GM23338 (cell line): ENCODE data around the gene MUS81. TPM values are rescaled to one million over a fixed set of nuclear protein-coding genes. Genes with fewer than 3 reads are reported as not detected.
A peak's percentile ranks its signal among the peaks of the same experiment; 100 is the strongest.
"Not testable (repeated sequence)": the region's sequence is repeated elsewhere in the genome, so short reads cannot be mapped to it uniquely, and the experiment has no call there.

Experiments
- ATAC-seq: fragments of 200-7000 bp; cut with Tn5 transposase; 3 replicates; pipeline ENCODE4 v1.9.1; 2020
- DNase-seq: peaks from one replicate; pipeline ENCODE4 v3.0.0-alpha.2; 2015; ENCODE audit warnings: low spot score
- H2AFZ ChIP-seq: fragments of 200-600 bp; sonication (generic); 2 replicates; pipeline ENCODE4 v1.8.0; 2016; ENCODE audit warnings: antibody characterized with exemption, mild to moderate bottlenecking, moderate library complexity
- H3F3A ChIP-seq: fragments of 200-600 bp; sonication (generic); replicated peaks from 2 replicates; pipeline ENCODE4 v1.8.0; 2017; ENCODE audit warnings: antibody characterized with exemption, mixed run types, low read depth
- H3K27ac ChIP-seq: fragments of 200-600 bp; sonication (generic); 2 replicates; pipeline ENCODE4 v1.6.1; 2016; ENCODE audit warnings: low read depth
- H3K27me3 ChIP-seq: fragments of 200-600 bp; sonication (generic); 2 replicates; pipeline ENCODE4 v1.8.0; 2016; ENCODE audit warnings: mild to moderate bottlenecking, mixed run types, moderate library complexity; ENCODE audit not compliant: insufficient read depth
- H3K36me3 ChIP-seq: fragments of 200-600 bp; sonication (generic); 2 replicates; pipeline ENCODE4 v1.8.0; 2016; ENCODE audit warnings: mild to moderate bottlenecking; ENCODE audit not compliant: insufficient read depth
- H3K4me1 ChIP-seq: fragments of 200-600 bp; sonication (generic); 2 replicates; pipeline ENCODE4 v1.8.0; 2016; ENCODE audit warnings: mild to moderate bottlenecking, moderate library complexity; ENCODE audit not compliant: insufficient read depth
- H3K4me2 ChIP-seq: fragments of 200-600 bp; sonication (generic); 2 replicates; pipeline ENCODE4 v1.7.1; 2017; ENCODE audit warnings: mixed run types
- H3K4me3 ChIP-seq: fragments of 200-600 bp; sonication (generic); 2 replicates; pipeline ENCODE4 v1.6.1; 2016; ENCODE audit warnings: mixed run types
- H3K79me2 ChIP-seq: fragments of 200-600 bp; sonication (generic); replicated peaks from 2 replicates; pipeline ENCODE4 v1.8.0; 2017; ENCODE audit warnings: mild to moderate bottlenecking; ENCODE audit not compliant: insufficient read depth
- H3K9me2 ChIP-seq: fragments of 200-600 bp; sonication (generic); 2 replicates; pipeline ENCODE4 v1.8.0; 2017; ENCODE audit not compliant: insufficient read depth
- H4K20me1 ChIP-seq: fragments of 200-600 bp; sonication (generic); replicated peaks from 2 replicates; pipeline ENCODE4 v1.8.0; 2017; ENCODE audit warnings: mild to moderate bottlenecking; ENCODE audit not compliant: insufficient read depth
- H3K27ac Mint-ChIP-seq: 2 replicates; pipeline ENCODE4 v1.8.0; 2020; ENCODE audit warnings: inconsistent platforms, mild to moderate bottlenecking, moderate library complexity, mixed read lengths
- H3K27me3 Mint-ChIP-seq: 3 replicates; pipeline ENCODE4 v1.8.0; 2022; ENCODE audit warnings: low read depth, mild to moderate bottlenecking, moderate library complexity, mixed read lengths, inconsistent platforms; ENCODE audit not compliant: insufficient read depth, poor library complexity
- H3K36me3 Mint-ChIP-seq: 3 replicates; pipeline ENCODE4 v1.8.0; 2021; ENCODE audit warnings: low read depth, mild to moderate bottlenecking, inconsistent platforms, moderate library complexity, mixed read lengths
- H3K4me1 Mint-ChIP-seq: 3 replicates; pipeline ENCODE4 v1.8.0; 2020; ENCODE audit warnings: mild to moderate bottlenecking, inconsistent platforms, mixed read lengths
- H3K4me3 Mint-ChIP-seq: 3 replicates; pipeline ENCODE4 v1.8.0; 2021; ENCODE audit warnings: moderate library complexity, mild to moderate bottlenecking, inconsistent platforms, mixed read lengths
- H3K9me3 Mint-ChIP-seq: 3 replicates; pipeline ENCODE4 v1.8.0; 2020; ENCODE audit warnings: moderate library complexity, mild to moderate bottlenecking, inconsistent platforms, mixed read lengths
- CTCF ChIP-seq, 2 experiments: fragments of 200-600 bp in 1 of 2; sonication (generic) in 1 of 2; conservative IDR thresholded peaks; 2 replicates each; pipeline versions ENCODE4 v1.5.1 to v1.6.1; 2016 to 2017; ENCODE audit warnings: antibody characterized with exemption in 2 of 2, low read depth in 2 of 2, mild to moderate bottlenecking in 2 of 2, moderate library complexity in 1 of 2
- EZH2phosphoT487 ChIP-seq: fragments of 200-600 bp; sonication (generic); IDR thresholded peaks from one replicate; pipeline ENCODE4 v1.8.1; 2018; ENCODE audit warnings: antibody characterized with exemption; ENCODE audit not compliant: unreplicated experiment
- JUNB ChIP-seq: IDR thresholded peaks from one replicate; pipeline ENCODE4 v1.6.1; 2016; ENCODE audit warnings: antibody characterized with exemption; ENCODE audit not compliant: unreplicated experiment
- POLR2AphosphoS5 ChIP-seq: IDR thresholded peaks from 2 replicates; pipeline ENCODE4 v1.6.1; 2016; ENCODE audit warnings: antibody characterized with exemption, low read depth
- REST ChIP-seq: IDR thresholded peaks from one replicate; pipeline ENCODE4 v1.6.1; 2018; ENCODE audit warnings: antibody characterized with exemption; ENCODE audit not compliant: unreplicated experiment
- STAT1 ChIP-seq: IDR thresholded peaks from one replicate; pipeline ENCODE4 v1.6.1; 2016; ENCODE audit warnings: antibody characterized with exemption; ENCODE audit not compliant: unreplicated experiment
- ZNF114 ChIP-seq: fragments of 250-450 bp; sonication (Bioruptor Pico); IDR thresholded peaks from 2 replicates; pipeline ENCODE4 v1.5.0; 2020; ENCODE audit warnings: mild to moderate bottlenecking, moderate library complexity
- ZNF331 ChIP-seq: fragments of 250-450 bp; sonication (Bioruptor Pico); IDR thresholded peaks from 2 replicates; pipeline ENCODE4 v1.5.0; 2020; ENCODE audit warnings: low read depth, mild to moderate bottlenecking, moderate library complexity
- polyA plus RNA-seq: library from polyadenylated mRNA; unstranded; fragments of >200 nt; fragmentation: Nextera tagmentation; extraction: Ambion mirVana; gene quantifications from 2 replicates; pipeline ENCODE4 v1.2.1, GENCODE V29; 2016
- total RNA-seq: library from RNA; depleted of rRNA; stranded (reverse); fragments of >200 nt; shearing (Covaris generic); gene quantifications from 2 replicates; pipeline ENCODE4 v1.2.3, GENCODE V29; 2014
- TF ChIP-seq, protein P1 (sequence below): IDR thresholded peaks from 2 replicates; pipeline ENCODE4 v1.6.1; 2016; ENCODE audit warnings: antibody characterized with exemption

The MUS81 gene
- total and polyA plus RNA-seq, 2 experiments from 2014 or later: 38.5 to 48.6 TPM

GRCh38 chr11:65890324-65891218 is 30.3 kb downstream of the MUS81 start, which contains the start of gene CCDC85B (continued):
- TF ChIP-seq ZNF114: no peak
- no peak for TF ChIP-seq EZH2phosphoT487
- peak; percentile 22 to 29; a peak in 3 of 4 replicates for TF ChIP-seq CTCF (conservative IDR thresholded peaks at IDR 0.05; ENCODE audit: low read depth in 2 of 2)
- TF ChIP-seq, protein P1, sequence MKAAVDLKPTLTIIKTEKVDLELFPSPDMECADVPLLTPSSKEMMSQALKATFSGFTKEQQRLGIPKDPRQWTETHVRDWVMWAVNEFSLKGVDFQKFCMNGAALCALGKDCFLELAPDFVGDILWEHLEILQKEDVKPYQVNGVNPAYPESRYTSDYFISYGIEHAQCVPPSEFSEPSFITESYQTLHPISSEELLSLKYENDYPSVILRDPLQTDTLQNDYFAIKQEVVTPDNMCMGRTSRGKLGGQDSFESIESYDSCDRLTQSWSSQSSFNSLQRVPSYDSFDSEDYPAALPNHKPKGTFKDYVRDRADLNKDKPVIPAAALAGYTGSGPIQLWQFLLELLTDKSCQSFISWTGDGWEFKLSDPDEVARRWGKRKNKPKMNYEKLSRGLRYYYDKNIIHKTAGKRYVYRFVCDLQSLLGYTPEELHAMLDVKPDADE: no peak
- no peak for TF ChIP-seq STAT1
- TF ChIP-seq JUNB: no peak
- TF ChIP-seq REST: no peak

DNA sequence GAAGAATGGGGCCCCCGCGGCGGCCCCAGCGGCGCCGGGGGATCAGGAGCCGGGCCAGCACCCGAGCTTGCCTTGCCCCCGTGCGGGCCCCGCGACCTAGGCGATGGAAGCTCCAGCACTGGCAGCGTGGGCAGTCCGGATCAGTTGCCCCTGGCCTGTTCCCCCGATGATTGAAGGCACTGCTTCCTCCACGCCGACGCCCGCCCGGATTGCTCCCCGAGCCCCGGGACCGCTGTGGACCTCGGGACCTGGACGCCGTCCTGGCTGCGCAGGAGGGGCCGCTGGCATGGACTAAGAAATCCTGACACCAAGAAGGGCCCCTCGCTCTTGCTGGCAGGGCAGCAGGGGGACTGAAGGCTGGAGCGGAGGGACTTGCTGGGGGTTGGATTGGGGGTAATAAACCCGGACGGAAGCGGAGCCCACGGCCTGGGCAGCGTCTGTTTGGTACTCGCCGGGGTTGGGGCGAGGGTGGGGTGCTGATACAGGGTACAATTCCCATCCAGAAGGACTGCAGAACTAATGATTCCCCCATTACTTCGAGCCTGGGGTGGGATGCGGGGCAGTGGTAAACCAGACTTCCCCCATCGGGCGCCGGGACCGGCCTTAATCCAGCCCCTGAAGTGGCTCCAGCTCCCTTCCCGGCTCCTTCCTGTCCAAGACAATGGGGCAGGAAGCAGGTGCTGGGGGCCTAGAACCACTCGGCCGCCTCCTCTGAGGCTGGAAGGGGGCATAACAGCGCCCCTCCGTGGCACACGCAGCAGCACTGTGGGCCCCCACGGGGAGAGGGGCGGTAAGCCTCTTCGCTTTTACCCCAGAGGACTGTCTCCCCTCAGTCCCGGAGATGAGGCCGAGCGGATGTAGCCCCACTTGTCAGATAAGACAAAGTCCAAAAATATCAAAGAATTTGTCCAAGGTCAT is 31.2 kb downstream of the MUS81 start:
- Histone ChIP-seq H3K27ac (no peak overlapping the region), H3K79me2 (peaks cover 10% of the 10 kb centered on the region), H3K4me1 (peaks cover 32% of the 10 kb centered on the region), H3K4me2 (peak overlapping the region; percentile 89), H2AFZ (no peak overlapping the region; the same call in 1 of the 2 replicates), H3K36me3 (peaks cover 3% of the 10 kb centered on the region; the same call in 1 of the 2 replicates), H4K20me1 (peaks cover 12% of the 10 kb centered on the region), H3F3A (peaks cover 34% of the 10 kb centered on the region), H3K27me3 (peaks cover 25% of the 10 kb centered on the region), H3K4me3 (peak overlapping the region; percentile 93), H3K9me2 (no peaks in the 10 kb centered on the region)
- Mint-ChIP-seq H3K9me3 (peaks cover 2% of the 10 kb centered on the region; the same call in 1 of the 3 replicates), H3K27me3 (peaks cover 39% of the 10 kb centered on the region), H3K4me1 (peaks cover 40% of the 10 kb centered on the region), H3K36me3 (peaks cover 17% of the 10 kb centered on the region), H3K27ac (no peak overlapping the region), H3K4me3 (peak overlapping the region; percentile 81)
- TF ChIP-seq, protein P1: peak; percentile 64
- TF ChIP-seq ZNF331 (CRISPR knock-in tag): no peak
- TF ChIP-seq STAT1: no peak
- peak; percentile 58 to 73 for TF ChIP-seq CTCF (conservative IDR thresholded peaks at IDR 0.05; ENCODE audit: low read depth in 2 of 2)
- TF ChIP-seq POLR2AphosphoS5: peak; percentile 71
- ATAC-seq: peak; percentile 15
- peak; percentile 83 for DNase-seq

GRCh38 chr11:65892137-65892540 is 31.9 kb downstream of the MUS81 start:
- Mint-ChIP-seq H3K4me3 (peak overlapping the region; percentile 81), H3K4me1 (peaks cover 33% of the 10 kb centered on the region), H3K36me3 (peaks cover 12% of the 10 kb centered on the region), H3K27me3 (peaks cover 35% of the 10 kb centered on the region)
- H3K27me3 ChIP-seq: peaks cover 25% of the 10 kb centered on the region
- DNase-seq, H3K36me3 ChIP-seq, ATAC-seq, H3K9me3 Mint-ChIP-seq, H3K27ac Mint-ChIP-seq, H3K9me2 ChIP-seq, H3K27ac ChIP-seq, H2AFZ ChIP-seq, H3K79me2 ChIP-seq: not testable (repeated sequence)
- H3K4me3 ChIP-seq: peak overlapping the region; percentile 93
- peaks cover 29% of the 10 kb centered on the region for H3K4me1 ChIP-seq
- H4K20me1 ChIP-seq: peaks cover 12% of the 10 kb centered on the region
- peaks cover 32% of the 10 kb centered on the region for H3F3A ChIP-seq
- H3K4me2 ChIP-seq: peak overlapping the region; percentile 89
